Kidney glomerular epithelial cell (primary cell): ENCODE data around the gene SLC25A21.
"Not testable (repeated sequence)": the region's sequence is repeated elsewhere in the genome, so short reads cannot be mapped to it uniquely, and the experiment has no call there.

Experiments
- DNase-seq: peaks from one replicate; lab custom pipeline; 2025; lab: John Stamatoyannopoulos, UW

Gene SLC25A21

GRCh38 chr14:36866867-36867266, 305.5 kb downstream of the SLC25A21 start:
- no peak for DNase-seq

DNA sequence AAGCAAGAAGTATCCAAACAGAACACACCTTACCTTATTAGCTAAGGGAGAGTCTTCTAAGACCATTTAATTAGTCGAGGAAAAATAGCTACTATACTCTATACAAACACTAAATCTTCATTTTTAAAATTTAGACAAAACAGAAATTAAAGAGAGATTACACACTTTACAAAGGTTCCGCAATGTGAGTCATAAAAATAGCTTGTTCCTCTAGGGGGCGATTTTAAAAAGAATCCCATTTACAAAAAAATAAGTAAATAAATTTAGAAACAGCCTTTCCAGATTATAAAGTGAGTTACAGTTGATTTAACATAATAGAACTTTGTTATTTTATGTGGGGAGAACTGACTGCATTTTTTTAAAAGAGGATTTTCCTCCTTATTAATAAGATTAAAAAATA, 309.1 kb downstream of the SLC25A21 start:
- DNase-seq = no peak

GRCh38 chr14:36862237-36862636, 310.2 kb downstream of the SLC25A21 start:
- DNase-seq = not testable (repeated sequence)

- DNase-seq = no peak
Observed at GRCh38 chr14:36860831-36861230, 311.6 kb downstream of the SLC25A21 start.

DNA sequence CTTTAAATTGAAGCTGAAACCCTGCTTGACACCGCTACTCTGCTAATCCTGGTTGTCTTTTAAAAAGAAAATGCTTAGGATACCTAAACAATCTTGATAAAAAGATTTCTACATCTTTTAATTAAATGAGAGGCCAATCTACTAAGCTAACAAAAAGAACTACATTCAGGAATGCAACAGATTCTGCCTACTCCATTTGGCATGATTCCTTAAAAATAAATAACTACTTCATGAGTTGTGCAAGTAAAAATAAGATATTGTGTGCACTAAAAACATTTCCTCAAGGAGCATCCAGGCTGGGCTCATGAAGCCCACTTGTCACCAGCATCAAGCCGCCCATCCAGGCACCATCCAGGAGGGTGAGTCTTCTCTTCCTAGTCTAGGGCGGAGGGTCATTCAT, 313.3 kb downstream of the SLC25A21 start:
- no peak for DNase-seq

- DNase-seq = no peak
Observed at GRCh38 chr14:36857842-36858445, 314.5 kb downstream of the SLC25A21 start.

GRCh38 chr14:36857136-36857535, 315.3 kb downstream of the SLC25A21 start:
- DNase-seq = no peak

DNA sequence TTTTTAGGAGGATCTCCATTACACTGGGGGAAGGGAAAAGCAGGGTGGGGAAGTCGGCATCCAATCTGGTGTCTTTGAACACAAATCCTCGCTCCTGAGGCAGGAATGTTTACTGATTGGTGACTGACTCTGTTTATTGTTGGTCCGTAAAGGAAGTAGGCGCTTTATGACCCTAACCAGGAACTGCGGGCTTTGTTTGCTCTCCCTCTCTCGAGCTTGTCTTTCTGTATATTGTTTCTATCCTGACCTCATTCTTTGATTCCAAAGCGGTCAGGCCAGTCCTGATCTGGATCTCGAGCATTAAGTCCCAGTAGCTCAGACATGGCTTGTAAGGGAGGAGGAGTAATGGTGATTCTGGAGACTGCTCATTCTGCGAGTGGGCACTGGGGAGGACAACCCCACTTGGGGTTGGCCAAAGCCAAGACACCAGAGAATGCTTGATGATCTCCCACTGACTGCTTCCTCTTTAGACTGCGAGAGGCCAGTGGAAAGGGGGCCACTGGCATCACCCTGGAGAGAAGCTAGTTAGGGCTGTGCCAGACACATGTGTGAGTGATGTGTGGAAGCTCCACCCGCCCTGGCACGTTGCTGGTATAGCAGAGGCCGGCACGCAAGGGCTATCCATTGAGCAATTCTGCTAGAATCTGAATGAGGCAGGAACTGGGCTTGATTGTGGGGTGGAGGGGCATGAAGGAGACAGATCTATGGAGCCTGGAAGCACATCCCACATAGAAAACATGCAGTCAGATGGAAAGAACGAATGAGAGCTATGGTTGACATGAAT, 316.1 kb downstream of the SLC25A21 start:
- no peak for DNase-seq

DNA sequence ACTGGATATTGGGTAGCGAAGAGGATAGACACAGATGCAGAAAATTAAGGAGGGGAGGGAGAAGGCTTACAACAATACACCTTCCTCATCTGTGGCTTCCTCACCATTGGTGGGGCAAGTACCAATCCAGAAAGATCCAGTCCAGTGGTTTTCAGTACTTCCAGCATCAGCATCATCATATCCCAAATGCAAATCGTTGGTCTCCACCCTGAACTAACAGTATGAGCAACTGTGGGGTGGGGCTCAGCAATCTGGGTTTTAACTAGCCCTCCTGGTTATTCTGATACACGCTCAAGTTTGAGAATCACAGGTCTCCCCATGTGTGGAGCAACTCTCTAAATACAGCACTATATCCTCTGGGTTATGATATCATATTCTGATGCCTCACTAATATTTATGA, 317.0 kb downstream of the SLC25A21 start:
- DNase-seq = no peak

GRCh38 chr14:36852981-36853691, 319.3 kb downstream of the SLC25A21 start:
- no peak for DNase-seq

GRCh38 chr14:36848213-36848612, 324.2 kb downstream of the SLC25A21 start:
- DNase-seq = no peak

- no peak for DNase-seq
Observed at GRCh38 chr14:36847366-36847765, 325.0 kb downstream of the SLC25A21 start.

DNA sequence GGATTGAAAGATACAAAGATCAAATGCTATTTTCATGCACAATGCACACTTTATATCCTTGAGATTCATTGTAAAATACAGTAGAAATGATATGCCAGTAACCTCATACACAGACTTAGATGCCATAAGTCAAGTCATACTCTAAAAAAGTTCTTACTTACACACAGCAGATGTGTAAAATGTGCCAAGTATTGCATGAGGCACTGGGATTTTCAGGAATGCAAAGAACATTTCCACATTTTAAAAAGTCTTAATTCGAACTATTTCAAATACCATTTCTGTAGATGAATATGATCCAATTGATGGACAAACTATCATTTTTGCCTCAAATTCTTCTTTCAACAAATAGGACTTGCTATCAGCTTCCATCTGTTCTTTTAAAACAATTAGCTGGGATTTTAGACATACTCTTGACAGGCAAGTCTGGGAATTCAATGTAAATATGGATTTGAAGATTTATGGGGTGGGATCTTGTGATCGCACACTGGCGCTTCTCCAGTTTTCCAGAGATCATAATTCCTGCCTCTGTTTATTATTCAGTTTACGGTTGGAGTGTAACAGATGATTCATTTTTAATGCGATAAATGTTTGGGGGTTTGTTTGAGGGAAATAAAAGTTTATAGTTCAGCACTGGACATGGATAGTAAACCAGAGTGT, 326.9 kb downstream of the SLC25A21 start:
- no peak for DNase-seq

DNA sequence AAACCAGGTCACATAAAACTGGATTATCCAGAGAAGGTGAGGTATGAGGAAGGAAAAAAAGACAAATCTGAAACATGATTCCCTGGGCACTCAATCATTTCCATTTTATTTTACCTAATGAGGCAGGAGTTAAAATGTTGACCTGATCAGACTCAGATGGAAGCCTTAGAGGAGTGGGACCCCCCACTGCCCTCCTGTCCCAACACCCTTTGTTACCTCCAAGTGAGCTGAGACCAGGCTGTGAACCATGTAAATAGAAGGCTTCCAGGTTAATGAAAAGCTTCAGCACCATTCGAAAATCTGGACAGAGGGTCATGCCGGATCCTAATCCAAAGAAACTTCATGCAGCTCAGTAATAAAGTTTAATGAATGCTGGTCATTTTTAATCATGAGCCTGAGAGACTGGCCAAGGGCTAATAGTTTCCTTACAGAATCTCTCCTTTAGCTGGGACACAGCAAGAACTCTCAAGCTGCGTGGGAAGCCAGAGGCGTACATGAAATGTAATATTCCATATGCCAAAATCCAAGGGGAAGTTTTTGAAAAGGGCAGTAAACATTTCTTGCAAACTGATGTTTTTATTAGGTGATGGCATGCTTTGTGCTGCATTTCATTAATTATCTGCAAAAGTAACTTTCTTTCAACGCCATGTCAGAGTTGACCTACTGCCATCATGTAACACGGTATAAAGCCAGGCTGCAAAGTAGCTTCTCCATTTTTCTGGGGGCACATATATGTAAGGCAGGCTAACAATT, 327.8 kb downstream of the SLC25A21 start:
- DNase-seq = no peak

DNA sequence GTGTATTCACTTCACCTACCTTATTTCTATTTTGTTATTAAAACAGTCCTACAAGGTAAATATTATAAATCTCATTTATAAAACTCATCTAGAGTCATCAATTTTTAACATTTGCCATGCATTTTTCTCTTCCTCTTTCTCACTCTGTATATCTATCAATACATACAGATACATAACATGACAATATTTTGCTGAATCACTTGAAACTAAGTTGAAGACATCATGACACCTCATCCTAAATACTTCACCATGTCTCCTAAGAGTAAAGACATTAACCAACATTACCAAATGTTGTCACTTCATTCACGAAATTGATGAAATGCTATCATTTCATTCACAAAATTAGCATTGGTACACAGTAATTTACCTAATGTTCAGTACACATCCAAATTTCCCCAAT, 329.0 kb downstream of the SLC25A21 start:
- DNase-seq = no peak

- DNase-seq = no peak
Observed at GRCh38 chr14:36835128-36835527, 337.3 kb downstream of the SLC25A21 start.

DNA sequence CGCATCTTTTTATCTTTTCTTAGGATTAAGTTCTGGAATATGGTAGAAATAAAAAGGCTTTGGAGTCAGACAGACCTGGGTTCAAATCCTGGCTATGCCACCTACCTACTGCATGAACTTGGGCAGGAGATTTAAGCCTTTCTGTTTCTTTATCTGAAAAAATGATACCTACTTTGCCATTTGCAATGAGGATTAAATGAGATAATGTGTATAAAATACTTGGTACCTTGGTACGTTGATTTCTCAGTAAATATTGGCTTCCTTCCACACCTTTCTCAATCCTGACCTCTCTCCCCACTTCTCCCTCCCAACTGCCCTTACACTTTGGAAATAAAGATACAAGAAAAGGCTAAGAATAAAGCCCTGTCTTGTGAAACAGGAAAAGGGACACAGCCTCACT, 338.1 kb downstream of the SLC25A21 start:
- no peak for DNase-seq

GRCh38 chr14:36829547-36829946, 342.9 kb downstream of the SLC25A21 start:
- no peak for DNase-seq

GRCh38 chr14:36827861-36828260, 344.5 kb downstream of the SLC25A21 start:
- DNase-seq = no peak

GRCh38 chr14:36826614-36827013, 345.8 kb downstream of the SLC25A21 start:
- DNase-seq = no peak

GRCh38 chr14:36824854-36825253, 347.6 kb downstream of the SLC25A21 start:
- DNase-seq = no peak

DNA sequence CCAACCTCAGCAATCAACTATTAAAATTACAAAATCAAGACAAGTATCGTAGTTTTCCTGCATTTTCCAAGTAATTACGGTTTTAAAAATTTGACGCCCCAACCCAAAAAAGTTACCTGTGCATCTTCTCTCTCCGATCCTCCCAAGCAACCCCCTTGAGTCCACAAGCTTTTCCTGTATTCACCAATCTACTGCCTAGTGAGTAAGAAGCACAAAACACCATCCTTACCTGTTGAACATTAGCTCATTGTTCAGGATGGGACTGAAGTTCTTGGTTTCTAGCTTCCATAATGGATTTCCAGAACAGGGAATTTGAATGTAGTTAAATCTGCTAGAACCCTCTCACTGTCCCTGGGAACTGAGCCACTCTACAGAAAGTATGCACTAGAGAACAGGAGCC, 348.8 kb downstream of the SLC25A21 start:
- DNase-seq = no peak
